ENCODE results near the gene CLEC5A.
"Not testable (repeated sequence)": the region's sequence is repeated elsewhere in the genome, so short reads cannot be mapped to it uniquely, and the experiment has no call there.

The CLEC5A gene

DNA sequence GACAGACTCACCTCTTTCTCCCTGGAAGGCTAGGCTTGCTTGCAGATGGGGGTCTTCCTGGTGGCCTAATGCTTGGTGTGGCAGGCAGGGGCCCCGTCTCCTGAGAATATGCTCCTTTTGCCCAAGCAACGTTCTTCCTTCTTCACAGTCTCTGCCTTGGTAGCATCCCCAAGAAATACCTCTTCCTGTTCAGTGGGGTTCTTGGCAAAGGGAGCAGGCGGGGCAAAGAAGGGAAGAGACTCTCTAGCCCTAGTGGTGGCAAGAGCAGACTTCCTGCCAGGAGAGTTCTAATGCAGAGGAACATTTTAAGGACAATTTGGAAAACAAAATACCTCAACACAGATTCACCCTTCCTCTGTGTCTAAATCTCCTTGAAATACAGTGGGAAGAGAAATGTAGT lies at the start of gene CLEC5A:
CLEC5A (minus strand) TSS at position 179 of the 400 bp plus-strand sequence. CDS start 682 bp downstream, outside the sequence.
- no peak for DNase-seq

DNA sequence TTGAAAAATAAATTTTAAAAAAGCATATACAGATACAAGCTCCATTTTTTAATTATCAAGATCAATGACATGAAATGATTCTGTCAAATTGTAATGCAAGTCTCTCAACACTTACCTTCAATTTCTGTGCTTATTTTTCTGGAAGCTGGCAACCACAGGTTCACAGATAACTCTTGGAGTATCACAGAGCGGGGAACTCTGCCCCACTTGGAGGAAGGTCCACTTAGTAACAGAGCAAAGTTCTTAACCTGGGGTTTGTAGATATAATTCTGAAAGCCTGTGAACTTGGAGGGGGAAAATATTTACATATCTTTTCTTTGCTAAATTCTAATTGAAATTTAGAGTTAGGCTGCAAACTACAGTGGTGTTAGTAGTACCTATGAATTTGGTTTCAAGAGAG lies 46.6 kb upstream of the CLEC5A start:
- no peak for DNase-seq

DNA sequence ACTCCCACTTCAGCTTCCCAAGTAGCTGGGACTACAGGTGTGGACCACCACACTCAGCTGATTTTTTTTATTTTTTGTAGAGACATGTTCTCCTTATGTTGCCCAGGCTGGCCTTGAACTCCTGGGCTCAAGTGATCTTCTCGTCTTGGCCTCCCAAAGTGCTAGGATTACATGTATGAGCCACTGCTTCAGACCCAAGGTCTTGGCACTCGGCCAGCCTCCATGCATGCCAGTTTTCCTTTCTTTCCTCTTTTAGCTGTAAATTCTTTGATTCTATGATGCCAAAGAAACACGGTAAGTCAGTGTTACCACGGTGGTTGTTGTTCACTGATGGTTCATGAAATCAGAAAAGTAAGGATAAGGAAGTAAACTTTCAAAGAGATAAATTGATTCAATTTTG lies 45.9 kb upstream of the CLEC5A start:
- DNase-seq = no peak

DNA sequence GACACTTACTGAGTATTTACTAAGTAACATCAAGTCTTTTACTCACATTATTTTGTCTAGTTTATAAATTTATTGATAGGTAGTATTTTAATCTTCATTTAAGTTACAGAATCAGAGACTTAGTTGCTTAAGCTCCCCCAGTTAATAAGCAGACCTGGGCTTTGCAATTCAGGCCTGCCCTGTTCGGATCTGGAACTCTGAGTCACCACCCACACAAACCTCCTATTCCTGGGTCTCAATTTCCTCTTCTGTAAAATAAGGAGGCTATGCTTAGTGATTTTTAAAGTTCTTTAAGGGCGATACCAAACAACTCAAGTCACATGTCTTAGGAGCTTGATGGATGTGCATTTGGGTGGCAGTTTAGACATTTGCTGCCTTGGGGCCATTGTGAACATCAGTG lies 45.4 kb upstream of the CLEC5A start:
- DNase-seq = no peak

DNA sequence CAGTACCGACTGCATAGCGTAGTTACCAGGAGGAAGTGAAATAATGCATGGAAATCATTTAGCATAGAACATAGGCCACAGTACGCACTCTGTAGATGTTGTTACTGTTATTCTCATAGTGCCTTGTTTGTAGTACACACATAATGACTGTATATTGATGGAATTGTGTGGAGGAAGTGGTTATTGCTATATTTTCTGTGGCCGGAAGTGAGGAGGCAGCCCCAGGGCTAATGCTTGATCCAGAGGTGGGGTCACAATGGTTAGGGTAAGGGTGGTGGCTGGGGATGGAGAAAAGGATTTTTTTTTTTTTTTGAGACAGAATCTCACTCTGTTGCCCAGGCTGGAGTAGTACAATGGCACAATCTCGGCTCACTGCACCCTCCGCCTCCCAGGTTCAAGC lies 44.4 kb upstream of the CLEC5A start:
- no peak for DNase-seq

DNA sequence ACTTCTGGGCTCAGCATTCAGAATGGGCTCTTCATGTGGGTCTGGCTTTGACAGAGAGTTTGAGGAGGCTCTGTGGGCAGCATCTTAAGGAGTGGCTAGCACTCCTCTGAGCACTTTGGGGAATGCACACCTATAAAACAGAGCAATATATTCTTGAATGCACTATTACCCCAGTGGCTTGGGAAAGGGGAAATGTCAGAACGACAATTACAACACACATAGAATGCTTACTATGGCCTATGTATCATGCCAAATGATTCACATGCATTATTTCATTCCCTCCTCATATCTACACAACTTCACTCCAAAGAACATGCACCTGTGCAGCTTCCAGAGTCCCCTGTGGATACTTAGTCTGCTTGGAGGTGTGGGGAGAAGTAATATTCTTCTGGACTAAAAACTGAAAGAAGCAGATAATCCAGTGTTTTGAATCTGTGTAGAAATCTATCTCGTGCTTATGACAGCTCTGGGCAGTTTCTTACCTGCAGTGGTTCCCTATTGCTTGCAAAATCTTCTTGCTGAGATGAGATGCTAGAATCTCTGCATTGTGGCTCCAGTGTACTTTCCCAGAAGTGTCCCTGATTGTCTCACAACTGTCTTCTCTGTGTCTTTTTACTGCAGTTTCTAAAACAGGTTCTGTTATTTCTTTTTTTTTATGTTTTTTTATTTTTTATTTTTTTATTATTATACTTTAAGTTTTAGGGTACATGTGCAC lies 43.4 kb upstream of the CLEC5A start:
- DNase-seq = no peak

DNA sequence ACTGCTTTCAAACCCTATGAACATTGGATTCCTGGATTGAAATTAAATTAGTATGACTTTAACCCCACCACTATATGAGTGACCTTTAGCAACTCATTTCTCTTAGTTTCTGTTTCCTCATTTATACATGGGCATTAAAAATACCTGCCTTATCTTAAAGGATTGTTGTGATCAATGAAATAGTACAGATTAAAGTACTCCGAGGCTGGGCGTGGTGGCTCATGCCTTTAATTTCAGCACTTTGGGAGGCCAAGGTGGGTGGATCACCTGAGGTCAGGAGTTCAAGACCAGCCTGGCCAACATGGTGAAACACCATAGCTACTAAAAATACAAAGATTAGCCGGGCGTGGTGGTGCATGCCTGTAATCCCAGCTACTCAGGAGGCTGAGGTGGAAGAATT lies 41.0 kb upstream of the CLEC5A start:
- not testable (repeated sequence) for DNase-seq

DNA sequence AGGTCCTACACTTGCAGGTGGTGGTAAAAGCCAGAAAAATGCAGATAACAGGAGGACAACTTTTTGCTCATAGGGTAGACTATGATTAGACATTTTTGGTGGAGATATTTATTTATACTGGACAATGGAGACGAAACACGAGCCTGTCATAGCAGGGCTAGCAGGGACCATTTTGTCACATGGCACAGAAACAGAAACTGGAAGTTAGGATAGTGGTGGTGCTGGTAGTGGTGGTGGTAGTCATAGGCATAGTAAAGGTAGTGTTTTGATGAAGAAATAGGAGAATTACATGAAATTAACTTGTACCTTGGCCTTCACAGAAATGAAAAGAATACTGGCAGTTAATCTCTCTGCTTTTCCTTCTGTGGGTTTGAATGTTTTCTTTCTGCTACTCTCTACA lies 40.1 kb upstream of the CLEC5A start:
- no peak for DNase-seq

DNA sequence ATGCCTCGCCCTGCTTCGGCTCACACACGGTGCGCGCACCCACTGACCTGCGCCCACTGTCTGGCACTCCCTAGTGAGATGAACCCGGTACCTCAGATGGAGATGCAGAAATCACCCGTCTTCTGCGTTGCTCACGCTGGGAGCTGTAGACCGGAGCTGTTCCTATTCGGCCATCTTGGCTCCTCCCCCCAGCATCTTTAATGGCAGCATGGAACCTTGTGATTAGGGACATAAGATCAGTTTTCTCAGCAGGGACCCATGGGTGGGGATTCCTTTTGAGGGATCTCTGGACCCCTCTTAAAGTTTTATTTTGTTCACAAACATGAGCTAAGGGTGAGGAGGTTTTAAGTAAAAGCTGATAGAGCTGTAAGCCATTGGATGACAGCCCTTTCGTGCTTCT lies 39.2 kb upstream of the CLEC5A start:
- DNase-seq = not testable (repeated sequence)

DNA sequence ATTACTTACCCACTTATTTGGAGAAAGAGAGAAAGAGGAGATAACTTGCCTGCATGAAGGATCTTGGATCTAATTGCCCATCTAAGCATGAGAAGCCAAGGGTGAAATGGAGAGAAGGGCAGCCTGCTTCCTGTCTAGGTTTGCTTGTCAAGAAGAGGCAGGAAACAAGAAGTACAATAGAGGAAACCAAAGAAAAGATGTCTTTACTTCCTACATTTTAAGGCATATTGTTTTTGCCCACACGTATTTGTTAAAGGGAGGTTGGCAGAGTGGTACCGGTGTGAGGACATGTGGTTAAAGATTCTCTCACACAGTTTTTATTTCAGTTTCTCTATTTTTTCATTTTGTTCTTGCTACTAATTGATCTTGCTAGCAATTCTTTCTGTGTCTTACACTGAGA lies 32.8 kb upstream of the CLEC5A start:
- no peak for DNase-seq

DNA sequence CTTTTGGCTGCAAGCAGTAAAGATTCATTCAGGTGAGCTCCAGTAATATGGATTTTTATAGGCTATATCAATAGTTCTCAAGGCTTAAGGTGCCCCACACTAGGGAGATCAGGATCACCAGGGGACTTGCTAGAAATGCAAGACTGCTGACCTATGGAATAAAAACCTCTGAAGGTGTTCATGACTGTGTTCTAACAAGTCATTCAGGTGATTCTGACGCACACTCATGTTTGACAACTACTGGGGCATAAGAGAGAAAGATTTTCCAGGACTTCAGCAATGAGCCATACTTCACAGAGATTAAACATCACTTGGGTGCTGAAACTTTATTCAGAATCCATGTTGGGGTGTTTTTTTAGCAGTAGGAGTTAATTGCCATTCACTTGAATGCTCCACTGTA lies 31.6 kb upstream of the CLEC5A start:
- DNase-seq = no peak

DNA sequence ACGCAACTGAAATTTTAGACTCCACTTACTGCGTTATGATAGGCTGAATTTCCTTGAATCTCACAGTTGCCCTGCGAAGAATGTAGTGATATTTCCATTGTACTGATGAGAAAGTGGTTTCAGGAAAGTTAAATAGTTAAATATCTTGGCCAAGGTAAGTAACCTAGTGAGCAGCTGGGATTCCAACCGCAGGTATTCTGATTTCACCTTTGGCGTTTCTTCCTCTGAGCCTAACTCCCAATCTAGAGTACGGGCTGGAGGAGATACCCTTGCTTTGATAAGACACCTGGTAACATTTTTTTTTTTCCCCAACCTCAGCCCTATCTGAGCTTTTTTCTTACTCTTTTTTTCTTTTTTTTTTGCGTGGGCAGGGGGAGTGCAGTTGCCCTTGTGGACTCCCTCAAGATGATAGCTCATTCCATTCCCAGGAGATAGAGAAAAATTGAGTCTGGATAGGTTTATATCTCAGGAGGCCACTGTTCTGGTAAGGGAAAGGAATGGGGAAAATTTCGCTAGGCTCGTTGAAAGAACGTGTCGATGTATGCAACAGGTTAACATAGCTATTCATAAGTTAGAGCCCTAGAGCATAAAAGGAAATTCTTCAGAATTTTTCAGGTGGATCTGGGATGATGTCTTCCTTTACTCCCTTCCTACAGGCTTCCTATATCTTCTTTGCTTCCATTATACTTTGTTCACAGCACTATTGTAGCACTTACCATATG lies 29.9 kb upstream of the CLEC5A start:
- DNase-seq = no peak

DNA sequence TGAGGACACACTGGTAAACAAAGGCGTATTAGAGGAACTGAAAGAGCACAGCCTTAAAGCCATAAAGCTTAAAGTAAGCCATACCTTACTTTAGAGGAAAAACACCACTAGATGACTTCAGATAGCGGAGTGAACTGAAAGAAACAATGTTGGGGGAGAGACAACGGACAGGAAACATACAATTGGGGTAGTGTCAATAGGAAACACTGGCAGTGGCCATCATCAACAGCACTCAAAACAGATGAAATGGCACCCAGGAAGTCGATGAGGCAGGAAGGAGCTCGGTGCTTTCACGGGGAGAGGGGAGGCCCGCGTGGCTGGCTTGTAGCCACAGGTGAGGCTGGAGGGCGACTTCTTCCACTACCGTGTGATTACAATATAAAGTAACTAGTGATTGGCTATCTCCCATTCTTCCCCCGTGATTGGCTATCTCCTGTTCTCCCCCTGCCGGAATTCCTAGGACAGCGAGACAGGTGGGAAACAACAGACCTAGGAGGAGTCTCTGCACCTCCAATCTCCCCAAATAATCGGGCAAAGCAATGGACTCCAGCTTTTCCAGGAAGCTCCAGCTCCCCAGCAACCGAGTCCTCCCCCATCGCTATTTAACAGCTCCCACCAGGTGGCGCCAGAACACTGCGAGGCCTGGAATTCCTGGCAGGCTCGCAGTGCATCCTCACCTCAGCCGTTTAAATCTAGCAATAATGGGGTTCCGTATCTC lies 29.2 kb upstream of the CLEC5A start:
- DNase-seq = no peak

DNA sequence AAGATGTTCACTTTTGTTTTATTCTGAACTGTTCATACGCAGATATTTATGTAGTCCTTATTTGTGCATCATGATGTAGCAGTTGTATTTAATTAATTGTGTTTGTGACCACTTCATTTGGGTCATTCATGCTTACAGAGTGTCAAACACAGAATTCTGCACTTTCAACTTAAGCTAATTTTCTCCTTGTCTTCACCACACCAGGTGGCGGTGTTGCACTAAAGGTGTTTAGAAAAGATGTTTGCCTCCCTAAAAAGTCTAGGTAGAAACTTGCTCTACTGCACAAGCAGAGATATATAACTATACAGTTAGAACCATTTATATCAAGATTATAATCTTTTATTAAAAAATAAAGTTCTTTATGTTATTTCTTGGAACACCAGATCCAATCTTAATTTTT lies 28.1 kb upstream of the CLEC5A start:
- no peak for DNase-seq

DNA sequence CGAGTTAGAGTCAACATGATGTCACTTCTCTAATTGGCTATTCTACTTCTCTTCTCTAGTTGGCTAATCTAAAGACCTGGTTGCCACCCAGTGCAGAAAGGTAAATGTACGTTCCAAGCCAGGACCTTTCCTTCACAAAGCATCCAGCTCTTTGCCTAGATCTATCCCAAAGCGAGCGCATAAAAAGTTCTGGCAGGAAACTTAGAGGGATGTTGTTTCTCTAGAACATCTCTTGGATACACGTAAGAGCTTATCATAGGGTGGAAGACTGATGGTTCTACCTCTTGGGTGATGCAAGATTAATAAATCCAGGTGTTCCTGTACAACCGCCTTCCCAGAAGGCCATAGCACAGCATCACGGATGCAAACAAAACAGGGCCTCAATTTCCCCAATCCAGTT lies 26.9 kb upstream of the CLEC5A start, which contains the start of gene TAS2R38:
TAS2R38 (minus strand) TSS at position 101 of the 400 bp plus-strand sequence; CDS start at position 17, 84 bp downstream.
- no peak for DNase-seq

DNA sequence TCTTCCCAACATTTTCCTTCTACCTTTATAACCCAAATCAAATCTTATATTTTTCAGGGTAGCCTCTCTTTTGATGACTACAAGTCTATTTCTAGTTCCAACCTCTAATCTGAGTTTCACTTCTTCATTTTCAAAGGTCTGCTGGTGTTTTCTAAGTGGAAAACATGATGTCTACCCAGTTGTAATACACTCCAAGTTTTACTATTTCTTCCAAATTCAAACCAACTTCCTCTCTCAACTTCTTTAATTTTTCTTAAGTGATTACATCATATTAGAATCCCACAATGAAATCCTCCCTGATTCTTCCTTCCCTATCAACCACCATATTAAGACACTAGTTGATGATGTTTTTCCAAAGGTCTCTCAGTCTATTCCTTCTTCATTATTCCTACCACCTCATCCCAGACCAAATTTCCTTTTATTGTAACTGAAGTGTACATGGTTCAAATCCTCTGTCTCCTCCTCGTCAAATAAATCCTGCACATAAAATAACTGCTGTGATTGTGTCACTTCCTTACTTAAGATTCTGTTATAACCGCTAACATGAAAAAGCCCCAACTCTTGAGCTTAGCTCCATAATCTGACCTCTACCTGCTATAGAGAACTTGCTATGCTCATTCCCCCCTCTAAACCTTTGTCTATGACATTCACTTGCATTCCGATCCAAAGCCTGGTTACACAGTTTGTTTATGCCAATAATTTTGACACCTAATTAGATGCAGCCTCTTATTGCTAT lies 14.1 kb upstream of the CLEC5A start:
- DNase-seq = peak; percentile 89

DNA sequence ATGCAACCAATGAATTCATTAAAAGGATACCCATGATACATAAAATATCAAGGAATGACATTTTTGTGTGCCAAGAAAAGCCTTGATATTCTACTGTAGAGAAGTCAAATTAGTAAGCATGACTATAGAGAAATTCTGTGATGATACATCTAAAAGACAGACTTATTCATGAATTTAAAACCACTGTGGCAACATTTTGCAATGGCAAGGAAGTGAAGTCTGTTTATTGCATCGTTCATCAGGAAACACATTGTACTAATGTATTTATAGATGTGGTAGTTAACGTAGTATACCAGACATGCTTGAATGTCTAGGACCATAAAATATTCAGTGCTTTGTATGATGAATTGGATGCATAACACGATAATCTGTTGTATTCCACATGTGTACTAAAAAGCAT lies 9.3 kb upstream of the CLEC5A start:
- DNase-seq = peak; percentile 72

DNA sequence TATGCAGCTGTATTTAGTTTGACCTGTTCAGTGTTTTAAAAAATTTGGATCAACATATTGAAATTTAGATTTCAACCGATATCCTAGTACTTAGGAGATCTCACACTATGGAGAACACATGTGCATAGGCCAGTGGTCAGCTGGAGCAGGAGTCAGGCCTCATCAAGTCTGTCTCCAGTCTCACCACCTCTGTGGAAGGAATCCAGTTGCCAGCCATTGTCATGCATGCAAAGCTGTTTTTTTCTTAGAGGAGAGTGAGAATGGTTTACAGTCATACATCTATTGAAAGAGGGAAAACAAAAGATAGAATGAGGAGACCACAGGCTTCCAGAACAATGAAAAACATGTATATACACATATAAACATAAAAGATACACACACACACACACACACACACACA lies 7.6 kb upstream of the CLEC5A start:
- no peak for DNase-seq

DNA sequence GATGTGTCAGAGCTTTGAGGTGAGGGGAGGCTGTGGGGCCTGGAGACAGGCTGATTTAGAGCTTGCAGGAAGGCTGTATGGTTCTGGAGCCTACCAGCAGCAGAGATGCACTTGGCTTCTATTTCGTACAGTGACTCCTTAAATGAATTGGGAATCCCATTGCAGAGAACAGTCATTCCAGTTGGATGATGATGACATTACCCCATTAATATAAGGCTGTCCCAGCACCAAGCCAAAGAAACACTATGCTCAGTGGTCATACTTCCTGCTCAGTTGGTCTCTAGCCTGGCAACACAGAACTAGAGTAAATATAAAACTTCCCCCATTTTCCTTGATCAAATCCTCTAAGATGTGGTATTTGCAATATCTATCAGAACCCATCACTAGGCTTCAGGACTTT lies 5.7 kb upstream of the CLEC5A start:
- DNase-seq = no peak

DNA sequence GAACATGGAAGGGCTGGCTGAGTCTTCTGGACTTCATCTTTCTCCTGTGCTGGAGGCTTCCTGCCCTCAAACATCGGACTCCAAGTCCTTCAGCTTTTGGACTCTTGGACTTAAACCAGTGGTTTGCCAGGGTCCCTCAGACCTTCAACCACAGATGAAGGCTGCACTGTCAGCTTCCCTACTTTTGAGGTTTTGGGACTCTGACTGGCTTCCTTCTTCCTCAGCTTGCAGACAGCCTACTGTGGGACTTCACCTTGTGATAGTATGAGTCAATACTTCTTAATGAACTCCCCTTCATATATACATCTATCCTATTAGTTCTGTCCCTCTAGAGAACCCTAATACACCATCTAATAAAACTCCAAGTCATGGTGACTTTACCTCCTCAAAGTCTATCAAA lies 4.0 kb upstream of the CLEC5A start:
- no peak for DNase-seq

DNA sequence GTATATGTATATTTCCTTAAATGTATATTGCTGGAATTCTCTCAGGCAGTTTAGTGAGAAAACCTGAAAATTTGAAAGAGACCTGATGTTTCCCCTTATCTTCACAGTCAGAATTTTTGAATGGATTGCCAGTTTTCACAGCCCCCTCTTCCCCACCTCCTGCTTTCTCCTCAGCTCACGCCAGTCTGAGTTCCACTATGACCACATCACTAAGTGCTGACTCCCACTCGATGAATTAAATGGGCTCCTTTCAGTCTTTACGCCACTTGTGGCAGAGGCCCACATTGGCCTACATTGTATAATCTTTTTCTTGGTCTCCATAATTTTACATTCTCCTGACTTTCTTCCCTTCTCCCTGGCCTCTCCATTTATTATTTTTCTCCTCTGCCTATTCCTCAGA lies 3.1 kb upstream of the CLEC5A start:
- no peak for DNase-seq

DNA sequence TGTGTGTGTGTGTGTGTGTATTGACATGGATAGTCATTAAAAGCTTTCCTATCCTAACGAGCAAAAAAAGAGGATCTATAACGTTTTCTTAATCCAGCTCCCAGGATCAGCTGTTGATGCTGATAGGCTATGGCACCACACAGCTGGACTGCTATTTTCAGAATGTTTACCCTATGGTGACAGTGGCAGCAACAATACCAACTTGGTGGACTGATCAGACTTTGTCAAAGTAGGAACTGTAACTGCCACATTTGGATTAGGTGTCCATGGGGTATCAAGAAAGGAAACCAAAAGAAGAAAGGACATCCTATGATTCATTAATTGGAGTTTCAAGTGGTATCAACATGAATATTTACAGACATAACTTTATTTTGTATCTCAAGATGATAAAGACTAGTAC lies 2.7 kb upstream of the CLEC5A start:
- no peak for DNase-seq

DNA sequence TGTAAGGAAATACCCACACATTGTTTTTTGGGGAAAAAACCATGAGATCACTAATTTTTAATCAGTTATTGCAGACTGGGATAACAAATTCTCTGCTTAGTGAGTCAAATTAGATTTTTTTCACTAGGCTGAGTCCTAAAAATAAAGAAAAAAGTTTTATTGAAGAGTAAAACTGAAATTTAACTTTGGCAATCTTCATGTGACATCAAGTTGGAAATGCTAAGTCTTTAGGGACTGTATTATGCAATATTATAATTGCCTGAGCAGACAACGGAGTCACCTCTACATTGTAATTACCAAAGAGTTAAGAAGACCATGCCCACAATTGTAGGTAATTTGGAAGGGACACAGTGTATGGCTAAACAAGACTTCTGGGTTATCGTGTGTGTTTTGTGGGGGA lies 2.2 kb upstream of the CLEC5A start:
- DNase-seq = no peak
